GM18499 (cell line): Measurements from ENCODE around the gene UBIAD1.

Experiments
- ATAC-seq: cut with Tn5 transposase; IDR thresholded peaks from one replicate; pipeline ENCODE4 v1.9.1; 2021; ENCODE audit warnings: moderate number of reproducible peaks; ENCODE audit not compliant: insufficient read depth, unreplicated experiment

The UBIAD1 gene

GRCh38 chr1:11337580-11338073, 64.6 kb downstream of the UBIAD1 start:
- ATAC-seq: no peak
